Hematopoietic multipotent progenitor cell treated with erythropoietin and hydrocortisone succinate and interleukin-3 and kit ligand, for 17 days (in vitro differentiated cells): ENCODE measurements around the gene PRRX2.

Experiments
- DNase-seq: peaks from one replicate; pipeline ENCODE4 v3.0.0-alpha.2; 2015; ENCODE audit warnings: low spot score

The PRRX2 gene

DNA sequence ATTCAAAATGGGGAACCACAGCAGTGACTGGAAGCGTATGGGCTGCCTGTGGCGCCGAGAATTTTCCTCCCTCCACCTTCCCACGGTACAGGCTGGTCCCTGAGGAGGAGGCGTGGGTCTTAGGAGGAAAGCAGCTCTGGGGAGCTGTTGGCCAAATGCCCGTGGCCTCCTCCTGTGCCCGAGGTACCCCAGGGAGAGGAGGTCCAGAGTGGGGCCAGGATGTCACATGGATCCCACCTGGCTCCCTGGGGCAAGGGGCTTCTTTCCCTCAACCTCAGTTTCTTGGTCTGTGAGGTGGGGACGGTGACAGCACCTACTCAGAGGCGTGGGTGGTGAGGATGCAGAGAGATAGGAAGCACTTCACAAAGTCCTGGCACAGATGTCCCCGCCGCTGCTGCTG is 16.5 kb downstream of the PRRX2 start:
- no peak for DNase-seq

- DNase-seq: no peak
Observed at GRCh38 chr9:129682381-129682780, 16.9 kb downstream of the PRRX2 start.

GRCh38 chr9:129685220-129685932 is 19.9 kb downstream of the PRRX2 start:
- no peak for DNase-seq

DNA sequence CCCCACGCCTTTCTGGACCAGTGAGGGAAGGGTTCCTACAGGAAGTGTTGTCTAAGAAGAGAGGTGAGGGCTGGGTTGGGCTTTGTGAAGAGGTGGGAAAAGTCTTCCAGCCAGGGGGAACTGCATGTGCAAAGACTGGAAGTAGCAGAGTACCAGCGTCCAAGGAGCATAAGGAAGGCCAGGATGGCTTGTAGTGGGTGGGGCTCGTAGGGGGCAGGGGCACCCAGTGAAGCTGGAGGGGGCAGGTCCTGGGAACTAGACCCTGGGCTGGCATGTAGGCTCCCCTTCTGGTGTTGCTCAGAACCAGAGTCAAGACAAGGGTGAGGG is 20.4 kb downstream of the PRRX2 start:
- no peak for DNase-seq

GRCh38 chr9:129686736-129687135 is 21.3 kb downstream of the PRRX2 start:
- DNase-seq: no peak

- no peak for DNase-seq
Observed at GRCh38 chr9:129687391-129687790, 21.9 kb downstream of the PRRX2 start.

DNA sequence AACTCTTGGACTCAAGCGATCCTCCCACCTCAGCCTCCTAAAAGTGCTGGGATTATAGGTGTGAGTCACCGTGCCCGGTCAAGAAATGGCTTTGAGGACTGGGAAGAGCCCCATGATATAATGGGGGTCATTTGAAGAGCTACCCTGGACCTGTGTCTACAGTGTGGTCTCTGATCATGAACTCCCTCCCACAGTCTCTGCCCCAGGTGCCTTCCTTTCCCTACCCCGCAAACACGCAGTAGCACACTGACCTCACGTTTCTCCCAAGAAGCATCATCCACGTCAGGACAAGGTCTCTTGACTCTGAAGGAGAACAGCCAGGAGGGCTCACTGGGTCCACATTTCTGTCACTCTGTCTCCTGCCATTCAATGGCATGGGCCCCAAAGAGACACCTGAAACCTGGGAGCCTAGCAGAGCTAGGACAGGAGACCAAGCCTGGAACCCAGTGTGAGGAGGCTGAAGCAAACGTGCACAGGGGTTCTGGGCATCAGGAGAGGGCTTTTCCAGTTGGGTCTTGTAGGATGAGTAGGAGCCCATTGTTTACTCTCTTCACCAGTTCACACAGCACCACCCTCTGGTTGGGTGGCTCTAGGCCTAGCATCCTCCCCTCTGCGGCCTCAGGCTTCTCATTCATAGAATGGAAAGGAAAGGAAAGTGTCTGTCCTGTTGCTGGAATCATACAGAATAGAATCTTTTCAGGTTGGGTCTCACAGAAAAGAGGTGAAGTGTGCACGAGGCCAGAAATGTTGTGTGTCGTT is 23.0 kb downstream of the PRRX2 start:
- DNase-seq: no peak

DNA sequence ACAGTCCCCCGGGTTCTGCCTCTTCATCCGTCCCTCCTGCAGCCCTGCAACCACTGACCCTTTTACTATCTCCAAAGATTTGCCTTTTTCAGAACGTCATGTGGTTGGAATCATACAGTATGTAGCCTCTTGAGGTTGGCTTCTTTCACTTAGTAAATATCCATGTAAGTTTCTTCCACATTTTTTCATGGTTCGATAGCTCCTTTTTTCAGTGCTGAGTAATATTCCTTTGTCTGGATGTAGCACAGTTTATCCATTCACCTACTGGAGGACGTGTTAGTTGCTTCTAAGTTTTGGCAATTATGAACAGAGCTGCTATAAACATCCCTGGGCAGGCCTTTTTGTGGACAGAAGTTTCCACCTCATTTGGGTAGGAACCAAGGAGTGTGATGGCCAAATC is 27.1 kb downstream of the PRRX2 start:
- no peak for DNase-seq

DNA sequence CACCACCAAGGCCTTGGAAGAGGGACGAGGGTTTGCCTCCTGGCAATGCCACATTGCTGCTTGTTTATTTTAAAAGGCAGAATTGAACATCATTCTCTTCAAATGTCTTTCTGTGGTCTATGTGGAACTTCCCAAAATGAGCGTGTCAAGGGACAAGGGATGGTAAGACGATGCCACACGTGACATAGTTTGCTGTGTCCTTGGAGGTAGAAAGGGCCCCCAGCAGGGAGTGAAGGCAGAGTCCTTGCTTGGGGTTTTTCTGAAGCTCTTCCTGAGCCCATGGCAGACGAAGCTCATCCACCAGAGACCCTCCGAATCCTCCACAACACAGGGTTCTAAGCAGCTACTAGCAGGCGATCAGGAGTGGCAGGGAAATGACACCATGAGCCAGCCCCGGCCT is 28.3 kb downstream of the PRRX2 start:
- DNase-seq: no peak

GRCh38 chr9:129694243-129694646 is 28.8 kb downstream of the PRRX2 start:
- no peak for DNase-seq

DNA sequence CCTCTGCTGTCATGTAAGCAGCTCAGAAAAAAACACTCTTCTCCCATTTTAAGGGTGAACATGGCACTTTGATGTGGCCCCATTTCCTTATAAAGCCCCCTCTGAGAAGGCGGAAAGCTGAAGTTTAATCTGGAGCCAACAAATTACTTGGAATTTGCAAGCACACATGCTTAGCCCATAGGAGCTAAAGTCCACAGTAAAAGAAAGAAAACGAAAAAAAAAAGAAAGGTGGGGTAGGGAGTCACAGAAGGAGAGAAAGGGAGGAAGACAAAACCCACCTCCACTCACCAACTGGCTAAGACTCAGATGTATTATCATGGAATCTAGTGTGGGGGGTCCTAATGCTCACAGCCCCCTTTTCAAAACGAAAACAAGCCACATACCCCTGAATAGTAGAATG is 30.4 kb downstream of the PRRX2 start:
- no peak for DNase-seq

- DNase-seq: no peak
Observed at GRCh38 chr9:129696944-129697655, 31.7 kb downstream of the PRRX2 start.

DNA sequence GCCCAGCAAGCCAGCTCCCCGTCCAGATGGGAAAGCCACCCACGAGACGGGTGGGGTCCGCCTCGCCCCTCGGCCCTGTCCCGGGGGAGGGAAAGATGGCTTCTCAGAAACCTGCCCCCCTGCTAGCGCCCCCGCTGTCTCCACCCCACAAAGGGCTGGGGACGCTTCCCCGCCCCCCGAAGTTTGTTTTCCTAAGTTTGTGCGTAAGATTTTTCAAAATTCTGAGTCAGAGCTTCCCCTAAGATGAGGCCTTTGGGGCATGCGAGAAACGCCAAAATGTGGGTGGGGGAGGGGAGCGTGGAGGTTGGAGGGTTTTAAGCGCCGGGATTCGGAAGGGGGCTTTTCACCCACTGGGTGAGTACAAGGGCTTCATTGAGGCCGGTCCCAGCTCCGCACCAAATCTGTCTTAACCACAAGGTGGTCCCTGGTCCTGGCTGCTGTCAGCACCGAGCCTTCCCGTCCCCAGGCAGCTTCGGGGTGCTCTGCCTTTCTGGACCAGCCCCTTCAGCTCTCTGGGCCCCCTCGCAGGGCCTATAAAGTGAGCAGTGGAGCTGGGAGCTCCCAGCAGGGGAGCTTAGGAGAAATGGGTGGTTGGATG is 32.3 kb downstream of the PRRX2 start:
- no peak for DNase-seq

DNA sequence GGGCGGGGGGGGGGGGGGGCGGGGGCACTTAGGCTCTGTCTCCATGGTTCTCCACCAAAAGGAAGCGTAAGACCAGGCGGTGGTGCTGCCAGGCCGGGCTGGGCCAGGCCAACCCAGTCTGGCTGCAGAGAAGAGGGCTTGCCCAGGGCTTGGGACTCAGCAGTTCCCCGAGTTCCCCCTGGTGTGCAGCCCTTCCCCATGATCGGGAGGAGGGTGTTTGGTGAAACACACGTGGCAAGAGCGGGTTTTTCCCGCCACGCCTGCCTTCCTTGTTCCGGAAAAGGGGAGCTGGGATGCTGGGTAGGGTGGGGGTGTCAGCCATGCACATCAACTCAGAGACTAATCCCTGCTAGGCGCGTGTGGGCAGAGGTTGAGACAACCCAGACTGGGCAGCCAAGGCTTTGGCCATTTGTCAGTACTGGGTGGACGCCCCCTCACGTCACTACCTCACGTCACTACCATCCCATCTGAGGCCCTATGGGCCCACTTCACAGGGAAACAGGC is 32.9 kb downstream of the PRRX2 start:
- DNase-seq: no peak

- no peak for DNase-seq
Observed at GRCh38 chr9:129701054-129701453, 35.6 kb downstream of the PRRX2 start.

GRCh38 chr9:129701549-129701948 is 36.1 kb downstream of the PRRX2 start:
- no peak for DNase-seq

GRCh38 chr9:129702589-129703520 is 37.4 kb downstream of the PRRX2 start:
- no peak for DNase-seq

DNA sequence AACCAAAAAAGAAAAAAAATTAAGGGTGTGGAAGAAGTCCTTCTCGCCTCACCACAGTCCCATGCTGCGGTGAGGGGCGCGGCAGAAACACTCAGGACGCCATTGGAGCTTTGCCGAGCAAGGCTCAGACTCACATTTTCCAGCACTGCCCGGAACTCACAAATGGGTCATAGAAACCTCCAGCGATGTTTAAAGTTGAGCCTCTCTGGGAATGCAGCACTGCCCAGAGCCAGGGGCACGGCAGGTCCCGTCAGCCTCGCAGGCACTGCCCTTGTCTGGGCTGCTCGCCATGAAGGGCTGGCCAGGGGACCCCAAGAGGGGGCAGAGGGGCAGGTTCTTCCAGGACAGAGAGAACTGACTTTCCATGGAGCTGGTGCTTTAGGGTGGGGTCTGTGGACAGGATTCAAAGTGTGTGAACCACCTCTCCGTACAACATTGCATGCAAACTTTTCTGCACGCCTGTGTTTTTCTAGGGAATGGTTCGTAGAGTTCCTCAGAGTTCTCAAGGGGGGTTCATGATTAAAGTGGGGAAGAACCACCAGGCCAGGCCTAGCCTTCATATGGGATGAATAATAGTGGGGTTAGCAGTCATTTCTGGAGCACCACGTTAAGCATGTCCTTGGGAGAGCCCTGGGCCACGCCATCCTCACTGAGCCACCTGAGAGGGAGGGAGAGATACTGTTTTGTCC is 38.4 kb downstream of the PRRX2 start:
- DNase-seq: no peak

DNA sequence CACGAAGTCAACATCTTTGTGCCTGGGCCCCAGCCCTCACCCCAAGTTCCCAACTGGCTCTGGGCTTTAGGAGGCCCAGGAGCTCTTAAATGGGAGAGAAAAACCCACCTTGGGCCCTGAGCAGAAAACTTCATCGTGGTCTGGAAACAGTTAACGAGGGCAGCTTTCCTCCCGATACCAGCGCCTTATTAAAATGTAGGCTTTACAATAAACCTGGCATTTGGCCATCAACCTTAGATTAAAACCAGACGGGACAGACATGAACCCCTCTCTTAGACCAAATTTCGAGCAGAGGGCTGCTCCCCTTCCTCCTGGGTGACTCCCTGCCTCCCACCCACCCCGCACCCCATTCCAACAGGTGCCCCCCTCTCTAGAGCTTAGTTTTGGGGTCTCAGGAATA is 39.4 kb downstream of the PRRX2 start:
- DNase-seq: no peak

DNA sequence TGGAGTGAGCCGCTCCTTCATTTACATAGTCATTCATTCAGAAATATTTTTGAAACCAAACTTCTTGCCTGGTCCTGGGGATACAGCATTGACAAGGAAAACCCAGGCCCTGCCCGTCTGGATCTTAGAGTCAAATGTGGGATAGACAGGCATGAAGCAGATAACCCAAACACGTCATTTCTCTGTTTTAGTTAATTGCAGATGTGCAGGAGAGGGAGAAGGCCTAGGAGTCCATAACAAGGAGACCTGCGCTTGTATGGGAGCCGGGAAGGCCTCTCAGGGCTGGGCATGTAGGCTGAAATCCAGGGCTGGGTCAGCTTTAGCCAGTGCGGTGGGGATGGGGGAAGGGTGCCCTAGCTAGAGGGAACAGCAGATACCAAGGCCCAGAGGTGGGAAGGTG is 43.3 kb downstream of the PRRX2 start:
- no peak for DNase-seq
